Measurements from ENCODE around the gene SLC19A2. TPM values are rescaled to one million over a fixed set of nuclear protein-coding genes. Genes with fewer than 3 reads are reported as not detected.

Gene SLC19A2
- total RNA-seq, 1 donor from 2014 or later: 20.9 TPM

GRCh38 chr1:169475806-169476387, 9.8 kb downstream of the SLC19A2 start:
- no peak for DNase-seq (ENCODE audit: low spot score)

- no peak for DNase-seq (ENCODE audit: low spot score)
These were observed 11.3 kb downstream of the SLC19A2 start for GRCh38 chr1:169474302-169474995.

GRCh38 chr1:169473347-169473746, 12.4 kb downstream of the SLC19A2 start:
- no peak for DNase-seq (ENCODE audit: low spot score)

GRCh38 chr1:169472738-169473137, 13.0 kb downstream of the SLC19A2 start:
- no peak for DNase-seq (ENCODE audit: low spot score)

- no peak for DNase-seq (ENCODE audit: low spot score)
These were observed 16.8 kb downstream of the SLC19A2 start for GRCh38 chr1:169468982-169469381.

GRCh38 chr1:169466259-169467230, 19.2 kb downstream of the SLC19A2 start:
- no peak for DNase-seq (ENCODE audit: low spot score)

- no peak for DNase-seq (ENCODE audit: low spot score)
These were observed 20.5 kb downstream of the SLC19A2 start for GRCh38 chr1:169465281-169465680.

- DNase-seq (ENCODE audit: low spot score): no peak
These were observed 23.4 kb downstream of the SLC19A2 start for GRCh38 chr1:169462385-169462784.

- DNase-seq (ENCODE audit: low spot score): no peak
These were observed 24.2 kb downstream of the SLC19A2 start for GRCh38 chr1:169461390-169462000.

GRCh38 chr1:169460191-169460833, 25.4 kb downstream of the SLC19A2 start:
- no peak for DNase-seq (ENCODE audit: low spot score)

GRCh38 chr1:169457443-169457842, 28.3 kb downstream of the SLC19A2 start:
- no peak for DNase-seq (ENCODE audit: low spot score)

GRCh38 chr1:169456029-169456428, 29.7 kb downstream of the SLC19A2 start:
- no peak for DNase-seq (ENCODE audit: low spot score)

GRCh38 chr1:169452921-169453320, 32.8 kb downstream of the SLC19A2 start:
- DNase-seq (ENCODE audit: low spot score): no peak

GRCh38 chr1:169451218-169451824, 34.4 kb downstream of the SLC19A2 start:
- no peak for DNase-seq (ENCODE audit: low spot score)

- no peak for DNase-seq (ENCODE audit: low spot score)
These were observed 41.8 kb downstream of the SLC19A2 start for GRCh38 chr1:169443923-169444322.

- peak; percentile 51 for DNase-seq (ENCODE audit: low spot score)
These were observed 58.6 kb downstream of the SLC19A2 start, which contains the start of gene CCDC181 for GRCh38 chr1:169427081-169427641. Gene CCDC181 (minus strand): TSS chr1:169427474. CDS start chr1:169424927, 2,547 bp downstream.

GRCh38 chr1:169426174-169426705, 59.5 kb downstream of the SLC19A2 start:
- no peak for DNase-seq (ENCODE audit: low spot score)

- DNase-seq (ENCODE audit: low spot score): no peak
These were observed 64.4 kb downstream of the SLC19A2 start for GRCh38 chr1:169421309-169421708.

GRCh38 chr1:169414952-169415351, 70.8 kb downstream of the SLC19A2 start:
- no peak for DNase-seq (ENCODE audit: low spot score)
